Measurements from ENCODE around the gene PTTG2. TPM values are rescaled to one million over a fixed set of nuclear protein-coding genes. Genes with fewer than 3 reads are reported as not detected.
"Not testable (repeated sequence)": the region's sequence is repeated elsewhere in the genome, so short reads cannot be mapped to it uniquely, and the experiment has no call there.

PTTG2 gene
- total RNA-seq: not detected

GRCh38 chr4:37960098-37960497 is at the start of gene PTTG2:
PTTG2 (plus strand) TSS chr4:37960398; CDS start chr4:37960435, 37 bp downstream.
- CTCF ChIA-PET: interaction anchor here (3.0 kb wide), 1 partner anchor 11 kb away, joined by 14 read pairs; no protein-coding TSS in a partner anchor
- H3K9me3 Mint-ChIP-seq: no peaks in the 10 kb centered on the region
- no peaks in the 10 kb centered on the region for H3K36me3 Mint-ChIP-seq
- intact Hi-C loops (cut with micrococcal nuclease): no loop called here
- H3K27ac Mint-ChIP-seq: no peak within 1 kb of the TSS
- H3K4me1 Mint-ChIP-seq (ENCODE audit: low read depth): peaks cover 3% of the 10 kb centered on the region
- no peak for DNase-seq
- no peak within 1 kb of the TSS for H3K4me3 Mint-ChIP-seq
- POLR2A ChIA-PET: no interaction called here
- H3K27me3 Mint-ChIP-seq: no peaks in the 10 kb centered on the region

GRCh38 chr4:37914539-37914938 is 45.7 kb upstream of the PTTG2 start:
- no peaks in the 10 kb centered on the region for H3K27me3 Mint-ChIP-seq
- H3K27ac Mint-ChIP-seq: no peak overlapping the region
- no peak overlapping the region for H3K4me3 Mint-ChIP-seq
- H3K9me3 Mint-ChIP-seq: no peaks in the 10 kb centered on the region
- H3K36me3 Mint-ChIP-seq: peaks cover 4% of the 10 kb centered on the region
- ChIA-PET CTCF (no interaction called here), POLR2A (no interaction called here)
- peaks cover 5% of the 10 kb centered on the region for H3K4me1 Mint-ChIP-seq (ENCODE audit: low read depth)
- no peak for DNase-seq
- intact Hi-C loops (cut with micrococcal nuclease): no loop called here

- no peaks in the 10 kb centered on the region for H3K27me3 Mint-ChIP-seq
- H3K4me3 Mint-ChIP-seq: no peak overlapping the region
These were observed 42.8 kb upstream of the PTTG2 start for GRCh38 chr4:37917388-37917787.

GRCh38 chr4:37918653-37919052 is 41.5 kb upstream of the PTTG2 start:
- DNase-seq: no peak
- Mint-ChIP-seq H3K9me3 (no peaks in the 10 kb centered on the region), H3K4me1 (ENCODE audit: low read depth) (peaks cover 5% of the 10 kb centered on the region), H3K4me3 (no peak overlapping the region), H3K27ac (no peak overlapping the region), H3K36me3 (peaks cover 6% of the 10 kb centered on the region), H3K27me3 (no peaks in the 10 kb centered on the region)
- intact Hi-C loops (cut with micrococcal nuclease): no loop called here
- ChIA-PET POLR2A (interaction anchor here (0.8 kb wide), 1 partner anchor 27 kb away, joined by 3 read pairs; no protein-coding TSS in a partner anchor), CTCF (no interaction called here)

More at GRCh38 chr4:37917388-37917787, 42.8 kb upstream of the PTTG2 start:
- H3K27ac Mint-ChIP-seq: no peak overlapping the region
- no peaks in the 10 kb centered on the region for H3K9me3 Mint-ChIP-seq
- peaks cover 6% of the 10 kb centered on the region for H3K36me3 Mint-ChIP-seq
- CTCF ChIA-PET: interaction anchor here (0.7 to 1.4 kb wide), 2 partner anchors 53 to 225 kb away, joined by 3 read pairs; no protein-coding TSS in a partner anchor
- intact Hi-C loops (cut with micrococcal nuclease): no loop called here
- DNase-seq: no peak
- H3K4me1 Mint-ChIP-seq (ENCODE audit: low read depth): peaks cover 5% of the 10 kb centered on the region
- POLR2A ChIA-PET: no interaction called here

- no peak overlapping the region for H3K27ac Mint-ChIP-seq
- no peak for DNase-seq
- no peak overlapping the region for H3K4me3 Mint-ChIP-seq
- peaks cover 2% of the 10 kb centered on the region for H3K36me3 Mint-ChIP-seq
- H3K4me1 Mint-ChIP-seq (ENCODE audit: low read depth): peaks cover 6% of the 10 kb centered on the region
- no peaks in the 10 kb centered on the region for H3K27me3 Mint-ChIP-seq
- ChIA-PET POLR2A (no interaction called here), CTCF (interaction anchor here (0.6 kb wide), 1 partner anchor 26 kb away, joined by 4 read pairs; no protein-coding TSS in a partner anchor)
- intact Hi-C loops (cut with micrococcal nuclease): no loop called here
- no peaks in the 10 kb centered on the region for H3K9me3 Mint-ChIP-seq
These were observed 37.9 kb upstream of the PTTG2 start for GRCh38 chr4:37922328-37922727.

- H3K36me3 Mint-ChIP-seq; H3K27me3 Mint-ChIP-seq; CTCF ChIA-PET; DNase-seq; H3K27ac Mint-ChIP-seq; H3K9me3 Mint-ChIP-seq; POLR2A ChIA-PET; intact Hi-C loops (cut with micrococcal nuclease); H3K4me3 Mint-ChIP-seq: not testable (repeated sequence)
- peaks cover 11% of the 10 kb centered on the region for H3K4me1 Mint-ChIP-seq (ENCODE audit: low read depth)
These were observed 37.1 kb upstream of the PTTG2 start for GRCh38 chr4:37923089-37923488.

GRCh38 chr4:37924946-37925345 is 35.3 kb upstream of the PTTG2 start:
- Mint-ChIP-seq H3K4me1 (ENCODE audit: low read depth) (peaks cover 30% of the 10 kb centered on the region), H3K27me3 (no peaks in the 10 kb centered on the region), H3K36me3 (peaks cover 6% of the 10 kb centered on the region), H3K9me3 (no peaks in the 10 kb centered on the region), H3K4me3 (no peak overlapping the region), H3K27ac (no peak overlapping the region)
- intact Hi-C loops (cut with micrococcal nuclease): no loop called here
- CTCF ChIA-PET: no interaction called here
- no peak for DNase-seq
- POLR2A ChIA-PET: no interaction called here

GRCh38 chr4:37927434-37927833 is 32.8 kb upstream of the PTTG2 start:
- H3K4me1 Mint-ChIP-seq (ENCODE audit: low read depth): peaks cover 27% of the 10 kb centered on the region
- no peaks in the 10 kb centered on the region for H3K9me3 Mint-ChIP-seq
- peaks cover 3% of the 10 kb centered on the region for H3K36me3 Mint-ChIP-seq
- no peak for DNase-seq
- H3K4me3 Mint-ChIP-seq: no peak overlapping the region
- POLR2A ChIA-PET: no interaction called here
- H3K27me3 Mint-ChIP-seq: no peaks in the 10 kb centered on the region
- CTCF ChIA-PET: interaction anchor here (2.2 kb wide), 1 partner anchor 43 kb away, joined by 7 read pairs; no protein-coding TSS in a partner anchor
- no peak overlapping the region for H3K27ac Mint-ChIP-seq
- intact Hi-C loops (cut with micrococcal nuclease): no loop called here

GRCh38 chr4:37928426-37929416 is 31.5 kb upstream of the PTTG2 start:
- CTCF ChIA-PET: interaction anchor here (1.1 to 2.2 kb wide), 3 partner anchors 23 to 50 kb away, joined by 3 to 7 read pairs (median 4); no protein-coding TSS in a partner anchor
- no peak overlapping the region for H3K27ac Mint-ChIP-seq

GRCh38 chr4:37934096-37934495 is 26.1 kb upstream of the PTTG2 start:
- Mint-ChIP-seq H3K4me3 (no peak overlapping the region), H3K9me3 (peaks cover 9% of the 10 kb centered on the region), H3K36me3 (peaks cover 12% of the 10 kb centered on the region), H3K27ac (no peak overlapping the region), H3K27me3 (no peaks in the 10 kb centered on the region), H3K4me1 (ENCODE audit: low read depth) (peaks cover 12% of the 10 kb centered on the region)
- ChIA-PET CTCF (interaction anchor here (1.5 kb wide), 1 partner anchor 19 kb away, joined by 3 read pairs; no protein-coding TSS in a partner anchor), POLR2A (no interaction called here)
- intact Hi-C loops (cut with micrococcal nuclease): no loop called here
- DNase-seq: no peak

More at GRCh38 chr4:37928426-37929416, 31.5 kb upstream of the PTTG2 start:
- Mint-ChIP-seq H3K9me3 (peaks cover 2% of the 10 kb centered on the region), H3K36me3 (peaks cover 6% of the 10 kb centered on the region), H3K27me3 (no peaks in the 10 kb centered on the region), H3K4me1 (ENCODE audit: low read depth) (peaks cover 29% of the 10 kb centered on the region), H3K4me3 (no peak overlapping the region)
- intact Hi-C loops (cut with micrococcal nuclease): loop anchor here (1.0 kb wide), 2 partner anchors 36 to 50 kb away; no protein-coding TSS in a partner anchor
- POLR2A ChIA-PET: interaction anchor here (1.0 kb wide), 1 partner anchor 207 kb away, joined by 3 read pairs; no protein-coding TSS in a partner anchor
- DNase-seq: no peak

- Mint-ChIP-seq H3K36me3 (peaks cover 12% of the 10 kb centered on the region), H3K27ac (no peak overlapping the region), H3K9me3 (peaks cover 10% of the 10 kb centered on the region), H3K4me3 (no peak overlapping the region), H3K4me1 (ENCODE audit: low read depth) (peaks cover 7% of the 10 kb centered on the region), H3K27me3 (no peaks in the 10 kb centered on the region)
- intact Hi-C loops (cut with micrococcal nuclease): no loop called here
- no peak for DNase-seq
- CTCF ChIA-PET: no interaction called here
- POLR2A ChIA-PET: no interaction called here
These were observed 25.6 kb upstream of the PTTG2 start for GRCh38 chr4:37934609-37935008.

- no peak overlapping the region for H3K27ac Mint-ChIP-seq
- no peak for DNase-seq
These were observed 25.2 kb upstream of the PTTG2 start for GRCh38 chr4:37935026-37935425.

More at GRCh38 chr4:37935026-37935425, 25.2 kb upstream of the PTTG2 start:
- ChIA-PET CTCF (no interaction called here), POLR2A (no interaction called here)
- Mint-ChIP-seq H3K27me3 (no peaks in the 10 kb centered on the region), H3K36me3 (peaks cover 9% of the 10 kb centered on the region), H3K9me3 (peaks cover 10% of the 10 kb centered on the region), H3K4me3 (no peak overlapping the region), H3K4me1 (ENCODE audit: low read depth) (peaks cover 3% of the 10 kb centered on the region)
- intact Hi-C loops (cut with micrococcal nuclease): no loop called here

Data from activated CD4-positive, alpha-beta memory T cell treated with anti-CD3 and anti-CD28 coated beads for 36 hours (primary cell).